Left renal pelvis (tissue), 4 donors: ENCODE measurements around the gene TPRX1. TPM values are rescaled to one million over a fixed set of nuclear protein-coding genes. Genes with fewer than 3 reads are reported as not detected.

Source experiments
- DNase-seq, 4 donors: peaks; one replicate each; pipeline ENCODE4 v3.0.0-alpha.2; 2013; ENCODE audit warnings: low read depth in 4 of 4, low spot score in 3 of 4
- polyA plus RNA-seq, 4 donors: library from polyadenylated mRNA; unstranded; fragments of 120-200 nt; gene quantifications; one replicate each; pipeline ENCODE4 v1.2.1, GENCODE V29; 2013; ENCODE audit not compliant: insufficient read length in 4 of 4

The TPRX1 gene
- polyA plus RNA-seq, 4 donors: not detected

GRCh38 chr19:47752440-47753211, 51.7 kb downstream of the TPRX1 start:
- no peak for DNase-seq

Other genes with a start within 250 kb of the TPRX1 start
- under 1 TPM; 0.19 to 0.50 (median 0.29) TPM for gene ZNF541, start 231.4 kb downstream of the TPRX1 start, polyA plus RNA-seq
- 10 to 100 TPM; 11.0 to 18.0 (median 13.2) TPM for gene BICRA, start 195.4 kb downstream of the TPRX1 start, polyA plus RNA-seq
- 100 to 1,000 TPM in 1 of 4 donors, 10 to 100 TPM in 3; 32.1 to 106 (median 35.1) TPM for gene EHD2, start 91.1 kb downstream of the TPRX1 start, polyA plus RNA-seq
- gene NOP53, start 59.0 kb downstream of the TPRX1 start, polyA plus RNA-seq: 100 to 1,000 TPM; 363 to 439 (median 379) TPM
- gene SELENOW, start 25.8 kb downstream of the TPRX1 start, polyA plus RNA-seq: 100 to 1,000 TPM; 120 to 247 (median 153) TPM
- under 1 TPM in 1 of 4 donors, not detected in 3; 0.11 TPM for gene CRX, start 17.4 kb upstream of the TPRX1 start, polyA plus RNA-seq
- gene TPRX2, start 54.7 kb upstream of the TPRX1 start, polyA plus RNA-seq: not detected
- under 1 TPM in 2 of 4 donors, not detected in 2; 0.33 to 0.40 TPM for gene SULT2A1, start 81.8 kb upstream of the TPRX1 start, polyA plus RNA-seq
- gene BSPH1, start 187.6 kb upstream of the TPRX1 start, polyA plus RNA-seq: not detected
- under 1 TPM in 1 of 4 donors, not detected in 3; 0.46 TPM for gene ELSPBP1, start 190.1 kb upstream of the TPRX1 start, polyA plus RNA-seq
- not detected for gene CABP5, start 239.5 kb upstream of the TPRX1 start, polyA plus RNA-seq